GM18508 (cell line): ENCODE measurements around the gene TIMM22.
"Not testable (repeated sequence)": the region's sequence is repeated elsewhere in the genome, so short reads cannot be mapped to it uniquely, and the experiment has no call there.

Source experiments
- ATAC-seq: cut with Tn5 transposase; IDR thresholded peaks from one replicate; pipeline ENCODE4 v1.9.1; 2021; ENCODE audit warnings: moderate number of reproducible peaks; ENCODE audit not compliant: insufficient read depth, unreplicated experiment

TIMM22 gene

DNA sequence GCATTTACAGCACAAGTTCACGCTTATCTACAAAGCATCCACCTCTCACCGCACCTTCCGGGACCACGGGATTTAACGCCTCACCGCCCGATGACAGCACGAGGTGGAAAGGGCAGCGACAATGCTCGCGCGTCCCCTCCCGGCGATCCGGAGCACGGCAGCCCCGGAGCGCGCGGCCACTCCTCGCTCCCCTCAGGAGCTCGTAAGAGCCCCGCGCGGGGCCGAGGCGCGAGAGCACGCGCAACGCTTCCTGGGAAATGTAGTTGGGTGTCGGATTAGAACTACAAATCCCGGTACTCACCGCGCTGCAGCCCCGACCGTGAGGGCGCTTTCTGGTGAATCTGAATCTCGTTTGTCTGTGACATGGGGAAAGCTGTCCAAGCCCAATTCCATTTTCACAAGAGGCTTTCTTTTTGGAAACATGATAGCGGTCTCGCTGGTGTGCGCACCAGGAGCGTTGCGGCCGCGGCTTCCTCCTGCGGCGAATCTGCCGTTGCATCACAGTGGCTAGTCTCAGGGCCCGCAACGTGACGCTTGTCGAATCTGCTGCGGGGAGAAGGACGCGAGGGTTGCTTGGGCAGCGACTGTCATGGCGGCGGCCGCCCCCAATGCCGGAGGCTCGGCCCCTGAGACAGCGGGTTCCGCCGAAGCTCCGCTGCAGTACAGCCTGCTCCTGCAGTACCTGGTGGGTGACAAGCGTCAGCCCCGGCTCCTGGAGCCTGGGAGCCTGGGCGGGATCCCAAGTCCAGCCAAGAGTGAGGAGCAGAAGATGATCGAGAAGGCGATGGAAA is at the start of gene TIMM22:
TIMM22 (plus strand) TSS at position 576 of the 791 bp plus-strand sequence; CDS start at position 590, 14 bp downstream.
- ATAC-seq = peak; percentile 67

DNA sequence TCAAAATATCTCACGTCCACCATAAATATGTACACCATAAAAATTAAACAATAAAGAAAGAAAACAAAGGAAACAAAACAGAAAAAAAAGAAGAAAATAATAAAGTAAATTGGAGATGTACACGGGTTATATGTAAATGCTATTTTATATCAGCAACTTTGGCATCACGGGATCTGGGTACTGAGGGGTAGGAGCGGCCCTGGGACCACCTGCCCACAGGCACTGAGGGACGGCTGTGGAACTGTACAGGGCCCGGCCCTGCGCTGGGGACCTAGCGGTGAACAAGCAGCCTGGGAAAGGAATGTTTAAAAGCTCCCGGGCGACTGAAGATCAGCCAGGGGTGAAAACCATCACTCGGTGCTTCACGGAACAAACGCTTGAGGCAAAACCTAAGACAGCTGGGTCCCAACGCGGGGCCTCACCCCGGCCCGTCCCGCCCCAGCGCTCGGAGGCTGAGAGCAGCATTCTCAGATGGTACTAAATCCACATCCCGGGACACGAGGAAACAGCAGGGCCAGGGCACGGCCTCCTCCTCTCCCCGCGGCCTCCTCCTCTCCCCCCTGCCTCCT is 48.6 kb upstream of the TIMM22 start:
- ATAC-seq = no peak

- no peak for ATAC-seq
These were observed 47.2 kb upstream of the TIMM22 start for GRCh38 chr17:949623-950303.

GRCh38 chr17:951325-952132 is 45.4 kb upstream of the TIMM22 start:
- no peak for ATAC-seq

- not testable (repeated sequence) for ATAC-seq
These were observed 44.3 kb upstream of the TIMM22 start for GRCh38 chr17:952592-952991.

DNA sequence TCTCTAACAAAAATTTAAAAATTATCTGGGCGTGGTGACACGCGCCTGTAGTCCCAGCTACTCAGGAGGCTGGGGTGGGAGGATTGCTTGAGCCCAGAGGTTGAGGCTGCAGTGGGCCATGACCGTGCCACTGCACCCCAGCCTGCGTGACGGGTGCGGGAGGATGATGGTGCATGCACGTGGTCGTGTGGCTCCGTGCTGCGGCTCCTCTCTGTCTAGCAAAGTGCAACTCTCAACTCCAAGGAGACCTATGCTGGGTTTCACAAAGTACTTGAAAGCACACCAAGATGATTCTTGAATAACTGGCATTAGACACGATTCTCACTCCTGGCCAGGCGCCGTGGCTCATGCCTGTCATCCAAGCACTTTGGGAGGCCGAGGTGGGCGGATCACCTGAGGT is 43.2 kb upstream of the TIMM22 start:
- ATAC-seq = no peak

DNA sequence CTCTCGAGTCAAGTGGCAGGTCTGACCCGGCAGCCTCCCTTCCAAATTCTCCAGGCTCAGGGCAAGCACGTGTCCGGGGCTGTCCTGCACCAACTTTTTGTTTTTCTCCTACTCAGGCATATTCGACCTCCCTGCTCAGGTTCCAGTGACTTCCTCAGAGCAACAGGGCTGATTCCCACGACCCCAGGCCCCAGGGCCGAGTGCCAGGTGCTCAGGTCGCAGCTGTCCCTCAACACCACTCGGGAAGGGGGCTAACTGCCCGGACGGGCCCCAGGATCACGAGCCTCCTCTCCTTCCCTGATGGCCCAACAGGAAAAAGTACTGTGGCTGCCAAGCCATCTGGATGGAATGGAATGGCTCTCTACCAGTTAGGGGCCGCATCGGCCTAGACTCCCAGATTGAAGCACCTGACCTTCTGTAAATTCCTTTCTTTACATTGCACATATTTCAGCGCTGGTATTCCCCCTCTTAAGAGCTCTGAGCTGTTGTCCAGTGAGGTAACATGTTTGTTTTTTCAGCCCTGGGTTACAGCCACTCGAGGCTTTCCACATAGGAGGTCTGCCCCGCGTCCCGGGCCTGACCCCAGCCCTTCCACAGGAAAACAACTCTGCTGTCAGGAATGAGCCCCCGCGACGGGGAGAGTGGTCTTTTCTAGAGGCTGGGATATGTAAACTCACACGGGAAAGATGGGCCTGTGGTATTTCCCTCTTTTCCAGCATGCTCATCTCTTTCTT is 42.3 kb upstream of the TIMM22 start:
- no peak for ATAC-seq

DNA sequence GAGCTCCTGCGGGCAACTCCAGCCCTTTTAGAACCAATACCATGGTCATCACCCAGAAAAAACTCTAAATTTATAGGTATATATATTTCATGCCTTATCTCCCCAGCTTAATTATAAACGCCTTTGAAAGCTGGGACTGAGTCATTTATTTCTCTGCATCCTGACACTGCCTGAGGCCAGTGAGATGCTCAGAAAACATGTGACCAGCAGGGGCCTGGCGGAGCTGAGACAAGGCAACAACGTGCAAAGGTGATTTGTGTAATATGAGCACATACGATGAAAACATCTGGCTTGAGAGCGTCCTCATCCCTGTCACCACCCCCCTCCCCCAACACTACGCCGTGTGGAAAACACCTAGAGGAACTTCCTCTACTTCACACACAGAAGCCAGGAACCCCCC is 40.0 kb upstream of the TIMM22 start:
- no peak for ATAC-seq

DNA sequence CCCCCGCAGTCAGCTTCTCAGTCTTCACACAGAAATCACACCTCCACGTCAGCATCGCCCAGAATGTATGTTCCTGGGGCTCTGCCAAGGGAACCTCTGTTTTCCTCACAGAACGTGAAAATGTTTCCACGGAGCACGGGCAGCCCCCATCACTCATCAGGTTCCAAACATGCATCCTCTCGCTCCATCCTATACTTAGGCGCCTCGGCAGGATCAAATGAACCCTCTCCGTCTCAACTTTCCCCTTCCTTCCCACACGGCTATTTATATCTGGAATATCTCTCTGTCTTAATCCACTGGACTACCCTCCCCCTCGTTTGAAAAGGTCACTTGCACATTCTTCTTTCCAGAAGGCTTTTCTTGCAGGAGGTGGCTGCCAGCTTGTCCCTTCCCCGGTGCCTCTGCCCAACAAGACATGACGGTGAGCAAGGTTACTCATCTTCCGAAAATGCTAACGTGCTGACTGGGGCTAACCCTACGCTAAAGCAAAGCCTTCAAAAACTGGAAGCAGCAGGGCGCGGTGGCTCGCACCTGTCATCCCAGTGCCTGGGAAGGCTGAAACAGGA is 39.0 kb upstream of the TIMM22 start:
- ATAC-seq = no peak

- ATAC-seq = no peak
These were observed 38.0 kb upstream of the TIMM22 start for GRCh38 chr17:958712-959451.

GRCh38 chr17:962166-962565 is 34.8 kb upstream of the TIMM22 start:
- no peak for ATAC-seq

DNA sequence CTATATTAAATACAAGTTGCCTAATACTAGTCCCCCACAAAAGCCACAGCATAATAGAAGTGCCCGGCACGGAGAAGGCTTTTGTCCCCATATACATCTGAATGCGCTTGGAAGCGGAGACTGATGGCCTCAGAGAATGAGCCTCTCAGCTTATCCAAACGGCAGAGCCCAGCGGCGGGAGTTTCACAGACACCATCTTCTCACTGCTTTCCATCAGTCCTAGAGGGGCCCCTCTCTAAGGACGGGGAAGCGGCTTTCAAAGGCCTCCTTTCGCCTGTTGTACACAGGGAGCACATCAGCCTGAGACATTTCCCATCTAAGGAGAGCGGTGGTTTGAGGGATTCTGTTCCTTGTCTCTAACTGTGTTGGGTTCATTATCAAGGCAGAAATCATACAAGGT is 34.3 kb upstream of the TIMM22 start:
- no peak for ATAC-seq

GRCh38 chr17:964876-965275 is 32.1 kb upstream of the TIMM22 start:
- ATAC-seq = no peak

DNA sequence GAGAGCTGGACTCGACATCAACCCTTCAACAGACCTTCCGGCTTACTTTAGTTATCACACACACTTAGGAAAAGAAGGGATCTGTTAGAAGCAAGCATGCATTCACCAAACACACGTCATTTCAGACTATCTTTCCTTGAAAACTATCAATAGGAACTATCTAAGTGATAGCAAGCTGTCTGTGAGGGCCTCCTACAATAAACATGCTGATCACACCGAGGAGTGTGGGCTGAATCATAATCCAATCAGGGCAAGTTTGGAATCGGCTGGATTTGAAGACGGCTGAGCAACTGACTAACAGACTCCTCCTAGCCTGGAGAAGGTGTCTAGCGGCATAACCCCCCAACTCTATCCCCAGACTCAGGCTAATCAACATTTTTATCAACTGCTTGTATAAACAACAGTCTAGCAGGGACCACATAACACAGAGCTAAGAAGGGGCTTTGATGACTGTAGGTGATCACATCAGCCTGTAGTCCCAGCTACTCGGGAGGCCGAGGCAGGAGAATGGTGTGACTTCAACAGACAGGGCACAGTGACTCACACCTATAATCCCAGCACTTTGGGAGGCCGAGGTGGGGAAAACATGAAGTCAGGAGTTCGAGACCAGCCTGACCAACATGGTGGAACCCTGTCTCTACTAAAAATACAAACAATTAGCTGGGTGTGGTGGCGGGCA is 31.5 kb upstream of the TIMM22 start:
- ATAC-seq = no peak

GRCh38 chr17:967122-967521 is 29.8 kb upstream of the TIMM22 start:
- ATAC-seq = no peak

DNA sequence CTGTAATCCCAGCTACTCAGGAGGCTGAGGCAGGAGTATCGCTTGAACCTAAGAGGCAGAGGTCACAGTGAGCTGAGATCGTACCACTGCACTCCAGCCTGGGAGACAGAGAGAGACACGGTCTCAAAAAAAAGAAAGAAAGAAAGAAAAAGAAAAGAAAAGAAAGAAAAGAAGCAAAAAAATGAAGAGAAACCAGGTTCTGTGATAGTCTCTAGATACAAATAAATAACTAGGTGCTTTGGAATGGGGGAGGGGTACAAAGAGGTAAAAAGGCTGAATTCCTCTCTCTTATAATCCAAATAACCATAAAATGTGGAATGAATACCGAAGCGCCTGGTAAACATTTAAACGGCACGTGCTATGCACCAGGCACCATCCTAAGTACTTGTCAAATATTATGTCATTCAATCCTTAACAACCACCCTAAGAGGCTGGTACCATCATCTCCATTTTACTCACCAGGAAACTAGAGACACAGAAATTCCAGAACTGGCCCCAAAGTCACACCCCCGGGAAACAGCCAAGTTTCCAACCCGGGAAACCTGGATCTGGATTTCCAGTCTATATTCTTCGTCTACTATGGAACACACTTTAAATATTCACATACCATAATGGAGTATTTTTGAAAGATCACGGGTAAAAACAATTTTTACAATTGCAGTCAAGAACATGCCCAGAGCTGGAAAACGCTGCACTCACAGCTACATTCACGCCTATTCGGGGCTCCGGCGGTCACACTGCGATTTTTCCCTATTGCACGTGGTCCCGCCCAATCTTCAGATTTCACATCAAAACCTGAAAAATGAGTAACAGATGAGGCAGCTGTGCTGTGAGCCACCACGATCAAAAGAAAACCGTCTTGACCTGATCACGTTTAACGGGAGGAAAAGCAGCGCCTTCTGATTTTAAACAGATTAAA is 27.9 kb upstream of the TIMM22 start:
- ATAC-seq = no peak

DNA sequence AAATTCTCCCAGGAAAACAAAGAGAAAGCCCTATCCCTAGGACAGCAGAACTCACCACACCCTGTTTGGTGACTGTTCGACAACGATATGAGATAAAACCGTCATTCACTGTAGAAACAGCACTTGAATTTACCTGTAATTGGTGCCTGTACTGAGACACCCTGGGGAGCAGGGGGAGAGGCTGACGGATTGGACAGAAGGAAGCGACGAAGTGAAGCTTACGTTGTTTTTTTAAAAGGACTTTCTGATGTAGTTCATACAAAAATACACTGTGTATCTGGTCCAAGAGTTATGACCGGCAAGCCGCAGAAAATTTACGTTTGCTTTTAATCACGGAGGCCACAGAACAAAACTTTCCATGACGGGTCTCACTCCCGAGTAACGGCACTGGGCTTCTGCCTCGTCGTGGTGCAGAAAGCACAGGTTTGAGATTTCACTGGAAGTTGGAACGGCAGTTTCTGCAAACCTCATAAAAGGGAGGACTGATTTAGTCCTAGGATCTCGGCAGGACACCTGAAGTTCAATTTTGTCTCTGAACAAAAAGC is 27.0 kb upstream of the TIMM22 start:
- ATAC-seq = no peak
